Raji (cell line): Measurements from ENCODE around the gene EMC1.
"Not testable (repeated sequence)": the region's sequence is repeated elsewhere in the genome, so short reads cannot be mapped to it uniquely, and the experiment has no call there.

Experiments
- POLR2A ChIP-seq: IDR thresholded peaks from 2 replicates; pipeline ENCODE4 v1.6.1; 2011; ENCODE audit warnings: low read depth, low read length, control low read depth; ENCODE audit not compliant: insufficient read depth

The EMC1 gene

DNA sequence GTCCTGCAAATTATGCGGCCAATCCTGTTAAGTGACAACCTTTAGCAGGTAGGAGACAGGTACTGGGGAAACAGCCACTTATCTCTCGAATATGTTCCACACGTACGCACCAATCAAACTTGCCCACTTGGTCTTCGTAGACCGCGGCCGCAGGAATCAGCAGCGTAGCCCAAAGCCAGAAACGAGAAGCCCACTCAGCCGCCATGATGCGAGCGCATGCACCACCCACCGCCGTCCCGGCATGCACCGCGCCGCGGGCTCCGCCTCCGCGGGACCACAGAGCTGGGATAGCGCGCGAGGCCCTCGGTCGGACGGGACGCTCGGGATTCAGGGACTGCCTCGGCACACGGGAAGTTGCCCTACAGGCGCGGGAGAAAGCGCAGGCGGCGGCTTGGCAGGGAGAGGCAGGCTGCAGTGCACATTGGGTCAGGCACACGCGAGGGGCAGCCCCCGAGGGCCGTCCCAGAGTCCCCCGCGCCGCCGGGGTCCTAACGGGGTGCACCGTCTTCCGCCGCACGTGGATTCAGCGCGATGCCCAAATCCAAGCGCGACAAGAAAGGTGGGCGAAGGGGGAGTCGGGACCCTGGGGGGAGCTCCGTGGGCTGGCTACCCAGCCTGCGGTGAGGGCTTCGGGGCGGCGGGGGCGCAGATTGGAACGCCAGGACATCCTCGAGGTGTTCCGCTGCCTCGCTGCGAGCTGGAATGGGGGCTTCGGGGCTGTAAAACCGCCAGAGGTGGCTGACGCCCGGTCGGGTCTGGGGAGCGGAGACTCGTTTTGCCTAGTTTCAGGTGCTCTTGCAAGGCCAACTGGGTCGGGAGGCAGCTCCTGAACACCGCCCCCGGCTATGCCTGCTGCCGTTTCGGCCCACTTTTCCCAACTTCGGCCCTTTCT lies at the start of gene EMC1, which contains the start of gene MRTO4:
Gene EMC1, minus strand, starts transcription at position 220 of the 892 bp plus-strand sequence. Its CDS starts 15 bp downstream, at position 205.
Gene MRTO4, plus strand, starts transcription at position 501 of the 892 bp plus-strand sequence. Its CDS starts 31 bp downstream, at position 532.
- peak; percentile 95 for TF ChIP-seq POLR2A

- TF ChIP-seq POLR2A = no peak
Observed at GRCh38 chr1:19300211-19300610, 48.9 kb upstream of the EMC1 start.

DNA sequence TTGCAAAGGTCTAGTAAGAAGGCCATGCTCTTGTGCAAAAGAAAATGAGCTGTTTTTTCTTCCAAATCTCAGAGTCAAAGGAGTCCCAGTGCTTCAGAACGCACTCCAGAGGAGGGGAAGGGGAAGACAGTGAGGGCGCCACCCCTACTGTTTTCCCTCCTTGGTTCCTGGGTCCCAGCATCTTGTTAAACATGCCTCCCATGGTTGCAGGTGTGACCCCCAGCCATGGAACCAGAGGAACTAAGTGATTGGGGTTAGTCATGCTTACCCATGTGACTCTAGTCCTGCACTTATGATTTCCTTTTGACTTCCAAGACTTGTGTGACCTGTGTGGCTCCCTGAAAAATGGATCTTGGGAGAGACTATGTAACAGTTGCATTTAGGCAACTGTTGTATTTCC lies 43.3 kb upstream of the EMC1 start:
- no peak for TF ChIP-seq POLR2A

DNA sequence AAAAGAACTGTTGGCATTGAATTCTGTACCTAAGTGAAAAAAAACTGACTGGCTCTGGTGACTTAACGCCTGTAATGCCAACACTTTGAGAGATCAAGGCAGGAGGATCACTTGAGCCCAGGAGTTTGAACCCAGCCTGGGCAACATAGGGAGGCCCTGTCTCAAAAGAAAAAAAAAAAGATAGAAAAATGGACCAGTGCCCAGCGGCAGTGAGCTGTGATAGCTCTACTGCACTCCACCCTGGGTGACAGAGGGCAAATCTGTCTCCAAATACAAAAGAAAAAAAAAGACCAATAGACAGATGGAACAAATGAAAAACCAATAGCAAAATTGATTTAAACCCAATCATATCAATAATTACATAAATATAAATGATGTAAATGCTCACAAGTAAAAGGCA lies 37.9 kb upstream of the EMC1 start:
- TF ChIP-seq POLR2A = no peak

DNA sequence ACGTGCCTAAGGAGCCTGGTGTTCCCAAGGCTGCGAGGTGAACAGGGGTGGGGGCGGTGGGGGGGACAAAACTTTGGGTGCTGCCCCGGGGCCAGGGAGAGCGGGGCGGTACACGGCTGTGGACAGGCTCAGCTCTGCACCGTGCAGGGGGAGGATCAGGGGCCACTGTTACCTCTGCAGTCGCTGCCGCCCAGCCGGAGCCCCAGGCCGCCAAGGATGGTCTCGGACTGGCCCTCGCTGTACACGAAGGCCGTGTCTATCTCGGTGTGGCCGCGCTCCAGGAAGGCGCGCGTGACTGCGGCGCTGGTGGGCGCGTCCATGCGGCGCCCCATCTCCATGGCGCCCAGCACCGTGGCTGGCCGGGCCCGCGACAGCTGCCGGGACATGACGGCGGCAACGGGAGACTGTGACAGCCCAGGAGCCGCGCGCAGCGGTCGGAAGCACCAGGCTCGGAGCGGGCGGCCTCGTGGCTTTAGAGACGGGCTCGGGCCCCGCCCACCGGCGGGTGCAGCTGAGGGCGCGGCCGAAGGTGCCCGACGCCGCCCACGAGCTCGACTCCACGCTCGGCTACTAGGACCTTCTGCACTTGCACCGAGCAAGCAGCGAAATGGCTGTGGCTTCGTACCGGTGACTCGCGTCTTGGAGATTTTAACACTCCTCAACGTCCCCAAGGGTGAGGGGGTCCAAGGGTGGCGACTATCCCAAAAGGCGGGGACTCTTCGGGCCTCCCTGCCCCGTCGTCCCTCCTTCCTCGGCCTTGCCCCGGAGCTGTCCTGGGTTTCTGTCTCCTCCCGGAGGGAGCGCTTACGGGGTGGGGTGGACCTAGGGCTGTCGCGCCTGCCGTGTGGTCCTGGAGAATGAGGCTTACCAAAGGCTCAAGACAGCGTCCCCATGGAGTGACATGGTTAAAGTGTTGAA lies 37.3 kb upstream of the EMC1 start, which contains the start of gene AKR7A3:
Gene AKR7A3, minus strand, starts transcription at position 447 of the 918 bp plus-strand sequence. Its CDS starts 61 bp downstream, at position 386.
- not testable (repeated sequence) for TF ChIP-seq POLR2A

GRCh38 chr1:19287436-19288185 lies 36.3 kb upstream of the EMC1 start:
- TF ChIP-seq POLR2A = no peak

GRCh38 chr1:19284881-19285280 lies 33.6 kb upstream of the EMC1 start:
- TF ChIP-seq POLR2A = no peak

- no peak for TF ChIP-seq POLR2A
Observed at GRCh38 chr1:19283891-19284290, 32.6 kb upstream of the EMC1 start.

DNA sequence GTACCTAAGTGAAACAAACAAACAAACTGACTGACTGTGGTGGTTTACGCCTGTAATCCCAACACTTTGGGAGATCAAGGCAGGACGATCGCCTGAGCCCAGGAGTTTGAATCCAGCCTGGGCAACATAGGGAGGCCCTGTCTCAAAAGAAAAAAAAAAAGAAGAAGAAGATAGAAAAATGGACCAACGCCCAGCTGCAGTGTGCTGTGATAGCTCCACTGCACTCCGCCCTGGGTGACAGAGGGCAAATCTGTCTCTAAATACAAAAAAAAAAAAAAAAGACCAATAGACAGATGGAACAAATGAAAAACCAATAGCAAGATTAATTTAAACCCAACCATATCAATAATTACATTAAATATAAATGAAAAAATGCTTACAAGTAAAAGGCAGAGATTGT lies 23.3 kb upstream of the EMC1 start:
- TF ChIP-seq POLR2A = no peak

- no peak for TF ChIP-seq POLR2A
Observed at GRCh38 chr1:19273106-19273843, 22.0 kb upstream of the EMC1 start.

GRCh38 chr1:19272064-19272463 lies 20.7 kb upstream of the EMC1 start:
- no peak for TF ChIP-seq POLR2A

GRCh38 chr1:19268445-19268844 lies 17.1 kb upstream of the EMC1 start:
- TF ChIP-seq POLR2A = no peak

- no peak for TF ChIP-seq POLR2A
Observed at GRCh38 chr1:19262744-19263143, 11.4 kb upstream of the EMC1 start.

GRCh38 chr1:19262047-19262446 lies 10.7 kb upstream of the EMC1 start:
- no peak for TF ChIP-seq POLR2A
